H9 (cell line): ENCODE measurements around the gene CD207. TPM values are rescaled to one million over a fixed set of nuclear protein-coding genes. Genes with fewer than 3 reads are reported as not detected.

Experiments
- DNase-seq: peaks from one replicate; pipeline ENCODE4 v3.0.0-alpha.2; 2017
- H2AFZ ChIP-seq: one replicate; pipeline ENCODE4 v1.6.1; 2013; ENCODE audit warnings: mild to moderate bottlenecking, low read length, control low read depth, moderate library complexity
- H2AK5ac ChIP-seq: 2 replicates; pipeline ENCODE4 v1.6.1; 2013; ENCODE audit warnings: low read length, control low read depth, mixed read lengths; ENCODE audit not compliant: insufficient read length
- H2BK120ac ChIP-seq: one replicate; pipeline ENCODE4 v1.6.1; 2013; ENCODE audit warnings: low read depth, mild to moderate bottlenecking, low read length, control low read depth, inconsistent platforms; ENCODE audit not compliant: poor library complexity, severe bottlenecking
- H2BK12ac ChIP-seq: 2 replicates; pipeline ENCODE4 v1.6.1; 2013; ENCODE audit warnings: low read length, control low read depth, mixed read lengths, low read depth; ENCODE audit not compliant: insufficient read length
- H2BK15ac ChIP-seq: 2 replicates; pipeline ENCODE4 v1.6.1; 2013; ENCODE audit warnings: low read depth, low read length, control low read depth
- H2BK20ac ChIP-seq: one replicate; pipeline ENCODE4 v1.6.1; 2013; ENCODE audit warnings: low read depth, mild to moderate bottlenecking, low read length, control low read depth, inconsistent platforms; ENCODE audit not compliant: poor library complexity, severe bottlenecking
- H2BK5ac ChIP-seq: 2 replicates; pipeline ENCODE4 v1.6.1; 2013; ENCODE audit warnings: low read length, control low read depth, mixed read lengths; ENCODE audit not compliant: insufficient read length
- H3K14ac ChIP-seq: 2 replicates; pipeline ENCODE4 v1.6.1; 2013; ENCODE audit warnings: low read length, control low read depth; ENCODE audit not compliant: insufficient read depth
- H3K18ac ChIP-seq: 2 replicates; pipeline ENCODE4 v1.6.1; 2013; ENCODE audit warnings: low read depth, mild to moderate bottlenecking, mixed read lengths, low read length, control low read depth; ENCODE audit not compliant: insufficient read length
- H3K23ac ChIP-seq: 2 replicates; pipeline ENCODE4 v1.6.1; 2013; ENCODE audit warnings: low read length, control low read depth, mixed read lengths, low read depth; ENCODE audit not compliant: insufficient read length
- H3K23me2 ChIP-seq: 2 replicates; pipeline ENCODE4 v1.6.1; 2013; ENCODE audit warnings: low read depth, mild to moderate bottlenecking, mixed read lengths, low read length, control low read depth; ENCODE audit not compliant: insufficient read length, poor library complexity, severe bottlenecking
- H3K27ac ChIP-seq: 2 replicates; pipeline ENCODE4 v1.5.1; 2013; ENCODE audit warnings: low read length, control low read depth, mixed read lengths, low read depth; ENCODE audit not compliant: insufficient read length
- H3K27me3 ChIP-seq: 2 replicates; pipeline ENCODE4 v1.6.1; 2013; ENCODE audit warnings: low read length, control low read depth, inconsistent platforms; ENCODE audit not compliant: insufficient read depth
- H3K4ac ChIP-seq: 2 replicates; pipeline ENCODE4 v1.6.1; 2013; ENCODE audit warnings: low read depth, mild to moderate bottlenecking, control low read depth, inconsistent platforms, low read length, moderate library complexity
- H3K4me1 ChIP-seq: 2 replicates; pipeline ENCODE4 v1.6.1; 2013; ENCODE audit warnings: low read length, control low read depth, inconsistent platforms; ENCODE audit not compliant: insufficient read depth
- H3K4me2 ChIP-seq: 2 replicates; pipeline ENCODE4 v1.6.1; 2013; ENCODE audit warnings: low read length, control low read depth, mixed read lengths; ENCODE audit not compliant: insufficient read length, insufficient read depth
- H3K56ac ChIP-seq: 2 replicates; pipeline ENCODE4 v1.6.1; 2013; ENCODE audit warnings: low read depth, mild to moderate bottlenecking, mixed read lengths, low read length, control low read depth; ENCODE audit not compliant: insufficient read length
- H3K79me1 ChIP-seq: 2 replicates; pipeline ENCODE4 v1.6.1; 2013; ENCODE audit warnings: low read depth, mild to moderate bottlenecking, moderate library complexity, low read length, control low read depth, inconsistent platforms; ENCODE audit not compliant: insufficient read depth, poor library complexity, severe bottlenecking
- H3K79me2 ChIP-seq: 2 replicates; pipeline ENCODE4 v1.6.1; 2013; ENCODE audit warnings: low read length, control low read depth, inconsistent platforms; ENCODE audit not compliant: insufficient read depth
- H3K9ac ChIP-seq: 2 replicates; pipeline ENCODE4 v1.6.1; 2013; ENCODE audit warnings: low read length, control low read depth, mixed read lengths; ENCODE audit not compliant: insufficient read length; ENCODE audit errors: extremely low read depth
- H3K9me3 ChIP-seq: one replicate; pipeline ENCODE4 v1.6.1; 2013; ENCODE audit warnings: low read depth, low read length, inconsistent platforms; ENCODE audit not compliant: control insufficient read depth
- H3T11ph ChIP-seq: one replicate; pipeline ENCODE4 v1.6.1; 2013; ENCODE audit warnings: mild to moderate bottlenecking, low read length, control low read depth, inconsistent platforms
- H4K20me1 ChIP-seq: one replicate; pipeline ENCODE4 v1.6.1; 2013; ENCODE audit not compliant: control insufficient read depth, insufficient read length, insufficient read depth
- H4K5ac ChIP-seq: 2 replicates; pipeline ENCODE4 v1.6.1; 2013; ENCODE audit warnings: low read depth, mild to moderate bottlenecking, mixed read lengths, low read length, control low read depth; ENCODE audit not compliant: insufficient read length
- H4K8ac ChIP-seq: replicated peaks from 2 replicates; pipeline ENCODE4 v1.6.1; 2013; ENCODE audit warnings: low read length, control low read depth, mixed read lengths, low read depth; ENCODE audit not compliant: insufficient read length
- H4K91ac ChIP-seq: 2 replicates; pipeline ENCODE4 v1.6.1; 2013; ENCODE audit warnings: low read depth, mild to moderate bottlenecking, moderate library complexity, mixed read lengths, low read length, control low read depth; ENCODE audit not compliant: insufficient read length
- H3K27ac Mint-ChIP-seq, 3 experiments: 2 replicates in 2 of 3; 3 replicates in 1 of 3; pipeline ENCODE4 v1.8.0; 2020 to 2021; ENCODE audit warnings: mixed read lengths in 3 of 3, mild to moderate bottlenecking in 1 of 3, moderate library complexity in 1 of 3
- H3K27me3 Mint-ChIP-seq: 2 replicates; pipeline ENCODE4 v1.8.0; 2021; ENCODE audit warnings: low read depth, mild to moderate bottlenecking, moderate library complexity, mixed read lengths
- H3K36me3 Mint-ChIP-seq, 3 experiments: 2 replicates in 2 of 3; 3 replicates in 1 of 3; pipeline ENCODE4 v1.8.0; 2020 to 2021; ENCODE audit warnings: low read depth in 3 of 3, mixed read lengths in 3 of 3; ENCODE audit not compliant: insufficient read depth in 1 of 3
- H3K4me1 Mint-ChIP-seq, 2 experiments: 2 replicates each; pipeline ENCODE4 v1.8.0; 2020; ENCODE audit warnings: mixed read lengths in 2 of 2
- H3K4me3 Mint-ChIP-seq, 2 experiments: 2 replicates in 1 of 2; 3 replicates in 1 of 2; pipeline ENCODE4 v1.8.0; 2020 to 2021; ENCODE audit warnings: mild to moderate bottlenecking in 2 of 2, mixed read lengths in 2 of 2, moderate library complexity in 1 of 2
- H3K9me3 Mint-ChIP-seq, 2 experiments: 2 replicates in 1 of 2; 3 replicates in 1 of 2; pipeline ENCODE4 v1.8.0; 2020; ENCODE audit warnings: mild to moderate bottlenecking in 2 of 2, mixed read lengths in 2 of 2, moderate library complexity in 1 of 2
- WGBS: extraction: QIAGEN DNeasy Blood & Tissue Kit; methylation state at CpG from one replicate; pipeline ENCODE4 v1.1.7; 2013; ENCODE audit warnings: missing lambda C conversion rate, low lambda C conversion rate, mixed read lengths; ENCODE audit not compliant: insufficient read length; ENCODE audit errors: extremely low coverage; 5-methylcytosine and 5-hydroxymethylcytosine counted together
- total RNA-seq: library from RNA; stranded (reverse); gene quantifications from 2 replicates; pipeline ENCODE4 v1.2.1, GENCODE V29; 2021
- TF ChIP-seq, protein P1 (sequence below): fragments of 200-600 bp; sonication (generic); conservative IDR thresholded peaks from 3 replicates; pipeline ENCODE4 v1.8.0; 2021; ENCODE audit warnings: antibody characterized with exemption, mild to moderate bottlenecking

The CD207 gene
- total RNA-seq, 1 experiment from 2014 or later = not detected

DNA sequence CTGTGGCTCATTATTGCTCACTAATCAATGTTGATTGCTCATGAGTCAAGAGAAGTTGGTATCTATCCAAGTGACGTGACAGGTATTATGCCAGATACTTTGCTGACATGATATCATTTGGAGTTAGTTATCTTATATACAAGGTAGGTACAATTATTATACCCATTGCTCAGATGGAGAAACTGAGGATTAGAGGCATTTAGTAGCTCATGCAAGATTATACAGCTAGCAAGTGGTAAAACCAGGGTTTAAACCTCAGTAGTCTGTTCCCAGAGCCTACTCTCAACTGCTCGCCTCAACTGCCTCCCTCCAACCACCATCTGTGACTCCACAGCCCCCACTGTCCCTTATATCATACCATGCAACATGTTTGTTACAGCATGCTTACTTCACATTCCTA lies 51.3 kb downstream of the CD207 start:
- Histone ChIP-seq H3K4me1 (no peaks in the 10 kb centered on the region), H2BK120ac (no peak overlapping the region), H4K20me1 (no peaks in the 10 kb centered on the region), H2BK5ac (no peak overlapping the region), H3K14ac (no peak overlapping the region), H4K91ac (no peak overlapping the region), H3K23ac (no peak overlapping the region), H3K9ac (no peak overlapping the region), H2BK20ac (no peak overlapping the region), H2AK5ac (no peak overlapping the region), H2BK15ac (no peak overlapping the region), H4K5ac (no peak overlapping the region), H3K4ac (no peak overlapping the region), H3K27me3 (peaks cover 14% of the 10 kb centered on the region; the same call in 1 of the 2 replicates), H3K18ac (no peak overlapping the region), H3K56ac (no peak overlapping the region), H2AFZ (no peak overlapping the region), H3T11ph (no peak overlapping the region), H3K79me1 (no peaks in the 10 kb centered on the region), H3K9me3 (no peaks in the 10 kb centered on the region), H3K79me2 (no peaks in the 10 kb centered on the region), H3K27ac (no peak overlapping the region), H3K4me2 (no peak overlapping the region), H3K23me2 (no peaks in the 10 kb centered on the region), H2BK12ac (no peak overlapping the region), H4K8ac (no peak overlapping the region)
- peaks cover 12 to 16% of the 10 kb centered on the region in 2 experiments for H3K4me1 Mint-ChIP-seq
- no peak for DNase-seq
- no CpG with 5 or more reads among the region's 2 CpGs for WGBS
- H3K36me3 Mint-ChIP-seq = no peaks in the 10 kb centered on the region
- TF ChIP-seq, protein P1, sequence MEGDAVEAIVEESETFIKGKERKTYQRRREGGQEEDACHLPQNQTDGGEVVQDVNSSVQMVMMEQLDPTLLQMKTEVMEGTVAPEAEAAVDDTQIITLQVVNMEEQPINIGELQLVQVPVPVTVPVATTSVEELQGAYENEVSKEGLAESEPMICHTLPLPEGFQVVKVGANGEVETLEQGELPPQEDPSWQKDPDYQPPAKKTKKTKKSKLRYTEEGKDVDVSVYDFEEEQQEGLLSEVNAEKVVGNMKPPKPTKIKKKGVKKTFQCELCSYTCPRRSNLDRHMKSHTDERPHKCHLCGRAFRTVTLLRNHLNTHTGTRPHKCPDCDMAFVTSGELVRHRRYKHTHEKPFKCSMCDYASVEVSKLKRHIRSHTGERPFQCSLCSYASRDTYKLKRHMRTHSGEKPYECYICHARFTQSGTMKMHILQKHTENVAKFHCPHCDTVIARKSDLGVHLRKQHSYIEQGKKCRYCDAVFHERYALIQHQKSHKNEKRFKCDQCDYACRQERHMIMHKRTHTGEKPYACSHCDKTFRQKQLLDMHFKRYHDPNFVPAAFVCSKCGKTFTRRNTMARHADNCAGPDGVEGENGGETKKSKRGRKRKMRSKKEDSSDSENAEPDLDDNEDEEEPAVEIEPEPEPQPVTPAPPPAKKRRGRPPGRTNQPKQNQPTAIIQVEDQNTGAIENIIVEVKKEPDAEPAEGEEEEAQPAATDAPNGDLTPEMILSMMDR = no peak
- H3K27me3 Mint-ChIP-seq = peaks cover 45% of the 10 kb centered on the region
- H3K9me3 Mint-ChIP-seq = no peaks in the 10 kb centered on the region
- no peak overlapping the region for H3K4me3 Mint-ChIP-seq
- no peak overlapping the region; a peak in 1 of 7 replicates for H3K27ac Mint-ChIP-seq

Other genes starting within 250 kb of the CD207 start
- 124 TPM in 2 replicates for gene ADD2, start 67.6 kb downstream of the CD207 start, total RNA-seq
- not detected in 2 replicates for gene FIGLA, start 45.2 kb downstream of the CD207 start, total RNA-seq
- not detected in 2 replicates for gene CLEC4F, start 15.2 kb downstream of the CD207 start, total RNA-seq
- not detected in 2 replicates for gene VAX2, start 64.8 kb upstream of the CD207 start, total RNA-seq
- gene ATP6V1B1, start 100.1 kb upstream of the CD207 start, total RNA-seq = not detected in 2 replicates
- 0.28 and 0.88 TPM in 2 replicates for gene ANKRD53, start 142.8 kb upstream of the CD207 start, total RNA-seq
- gene TEX261, start 159.1 kb upstream of the CD207 start, total RNA-seq = 19.2 and 23.9 TPM in 2 replicates
- gene NAGK, start 232.8 kb upstream of the CD207 start, total RNA-seq = 74.4 and 75.1 TPM in 2 replicates